HepG2 (cell line): Measurements from ENCODE around the gene TTC39B. TPM values are rescaled to one million over a fixed set of nuclear protein-coding genes. Genes with fewer than 3 reads are reported as not detected.

Experiments used
- ATAC-seq: fragments of 200-7000 bp; cut with Tn5 transposase; 3 replicates; pipeline ENCODE4 v1.9.1; 2020; ENCODE audit warnings: mild to moderate bottlenecking, moderate library complexity
- BruUV-seq: library from RNA; stranded (reverse); fragments of 400-500 nt; replicated peaks from 2 replicates; lab custom pipeline; 2021; lab: Mats Ljungman, UMichigan
- CTCF ChIA-PET: fragments of 300-600 bp; formaldehyde crosslinking; extraction: SDS; loops from one replicate; lab custom pipeline; 2021; ENCODE audit warnings: low total read pairs, inconsistent platforms, low intra/inter-chr PET ratio; lab: Yijun Ruan, JAX
- POLR2A ChIA-PET: fragments of 350-600 bp; sonication (Branson Sonifier 250); formaldehyde crosslinking; loops from one replicate; lab custom pipeline; 2020; ENCODE audit warnings: antibody characterized with exemption, inconsistent platforms; lab: Yijun Ruan, JAX
- DNase-seq: peaks from one replicate; pipeline ENCODE4 v3.0.0-alpha.2; 2015; ENCODE audit warnings: low spot score
- FAIRE-seq: peaks from 3 replicates; lab custom pipeline; 2011; peaks lifted over from hg19 to GRCh38; lab: Jason Lieb, UNC
- H2AFZ ChIP-seq: one replicate; pipeline ENCODE4 v1.6.1; 2011; ENCODE audit warnings: low read length, inconsistent platforms
- H3K27ac ChIP-seq: fragments of 300-600 bp; 3 replicates; pipeline ENCODE4 v1.8.0; 2011; ENCODE audit warnings: mixed run types, mild to moderate bottlenecking, mixed read lengths, low read length, inconsistent platforms; ENCODE audit not compliant: insufficient read depth; ENCODE audit errors: extremely low read length
- H3K27me3 ChIP-seq, 2 experiments: fragments of 200-600 bp in 1 of 2; 2 replicates in 1 of 2; 3 replicates in 1 of 2; pipeline versions ENCODE4 v1.6.0 to v1.8.0; 2011; ENCODE audit warnings: low read length in 2 of 2, mild to moderate bottlenecking in 2 of 2, moderate library complexity in 2 of 2, inconsistent platforms in 1 of 2; ENCODE audit not compliant: insufficient read depth in 2 of 2, control insufficient read depth in 1 of 2
- H3K36me3 ChIP-seq, 2 experiments: fragments of 200-600 bp in 1 of 2; replicated peaks in 1 of 2; 2 replicates in 1 of 2; 3 replicates in 1 of 2; pipeline versions ENCODE4 v1.5.1 to v1.8.0; 2011; ENCODE audit warnings: low read length in 2 of 2, inconsistent platforms in 1 of 2; ENCODE audit not compliant: insufficient read depth in 2 of 2, control insufficient read depth in 1 of 2
- H3K4me1 ChIP-seq: 2 replicates; pipeline ENCODE4 v1.5.1; 2012; ENCODE audit warnings: low read length, inconsistent platforms; ENCODE audit not compliant: insufficient read depth
- H3K4me2 ChIP-seq: 2 replicates; pipeline ENCODE4 v1.6.0; 2011; ENCODE audit warnings: low read depth, low read length, inconsistent platforms
- H3K4me3 ChIP-seq, 3 experiments: fragments of 200-600 bp in 1 of 3; sonication (generic), shearing (Covaris generic) in 1 of 3; replicated peaks in 1 of 3; 2 replicates each; pipeline ENCODE4 v1.5.1; 2011 to 2016; ENCODE audit warnings: low read length in 3 of 3, inconsistent platforms in 2 of 3, low read depth in 2 of 3, mild to moderate bottlenecking in 2 of 3, control low read depth in 1 of 3, mixed read lengths in 1 of 3; ENCODE audit not compliant: insufficient read depth in 1 of 3
- H3K79me2 ChIP-seq: one replicate; pipeline ENCODE4 v1.6.1; 2011; ENCODE audit warnings: low read length, inconsistent platforms; ENCODE audit not compliant: insufficient read depth
- H3K9ac ChIP-seq: 2 replicates; pipeline ENCODE4 v1.6.0; 2011; ENCODE audit warnings: mild to moderate bottlenecking, low read depth, low read length, inconsistent platforms; ENCODE audit not compliant: insufficient read depth
- H3K9me3 ChIP-seq: 2 replicates; pipeline ENCODE4 v1.5.1; 2012; ENCODE audit warnings: mild to moderate bottlenecking, low read length
- H4K20me1 ChIP-seq: 2 replicates; pipeline ENCODE4 v1.6.0; 2011; ENCODE audit warnings: inconsistent platforms, mild to moderate bottlenecking, low read length, moderate library complexity; ENCODE audit not compliant: insufficient read depth
- ELF3 ChIP-seq: IDR thresholded peaks from 2 replicates; pipeline ENCODE4 v1.6.1; 2016; ENCODE audit warnings: missing genetic modification reagents, missing compliant biosample characterization
- ISL2 ChIP-seq: sonication (generic); formaldehyde crosslinking; IDR thresholded peaks from 2 replicates; pipeline ENCODE4 v1.5.0; 2020; ENCODE audit warnings: missing genetic modification reagents
- SOX13 ChIP-seq, 3 experiments: fragments of 450-650 bp in 1 of 3; sonication (generic) in 1 of 3; formaldehyde crosslinking in 1 of 3; IDR thresholded peaks in 2 of 3; conservative IDR thresholded peaks in 1 of 3; 2 replicates each; pipeline versions ENCODE4 v1.5.0 to v1.6.1; 2016 to 2020; ENCODE audit warnings: antibody characterized with exemption in 1 of 3, mild to moderate bottlenecking in 1 of 3, missing compliant biosample characterization in 1 of 3, missing genetic modification reagents in 1 of 3, moderate library complexity in 1 of 3
- TARDBP ChIP-seq: sonication (generic); formaldehyde crosslinking; IDR thresholded peaks from 2 replicates; pipeline ENCODE4 v1.8.0; 2022; ENCODE audit warnings: mild to moderate bottlenecking, missing genetic modification reagents
- TBX2 ChIP-seq: sonication (generic); formaldehyde crosslinking; IDR thresholded peaks from 2 replicates; pipeline ENCODE4 v1.5.0; 2020; ENCODE audit warnings: missing genetic modification reagents, mild to moderate bottlenecking, borderline replicate concordance
- ZNF10 ChIP-seq: sonication (generic); formaldehyde crosslinking; IDR thresholded peaks from 2 replicates; pipeline ENCODE4 v1.4.0; 2020; ENCODE audit warnings: mild to moderate bottlenecking, low read depth, missing genetic modification reagents, borderline replicate concordance
- ZNF24 ChIP-seq: fragments of 450-650 bp; IDR thresholded peaks from 2 replicates; pipeline ENCODE4 v1.6.1; 2017; ENCODE audit warnings: antibody characterized with exemption, mild to moderate bottlenecking
- ZNF562 ChIP-seq: sonication (generic); formaldehyde crosslinking; IDR thresholded peaks from 2 replicates; pipeline ENCODE4 v1.8.0; 2022; ENCODE audit warnings: missing genetic modification reagents, borderline replicate concordance
- ZNF7 ChIP-seq: IDR thresholded peaks from 2 replicates; pipeline ENCODE4 v1.6.1; 2016; ENCODE audit warnings: missing biosample characterization, missing genetic modification reagents
- ZNF790 ChIP-seq: sonication (generic); formaldehyde crosslinking; IDR thresholded peaks from 2 replicates; pipeline ENCODE4 v1.8.0; 2022; ENCODE audit warnings: missing genetic modification reagents, mild to moderate bottlenecking, borderline replicate concordance
- WGBS: methylation state at CpG from one replicate; pipeline ENCODE4 v1.1.6; 2017; ENCODE audit warnings: low lambda C conversion rate; 5-methylcytosine and 5-hydroxymethylcytosine counted together
- in situ Hi-C: cut with HindIII; loops from 2 replicates; pipeline ENCODE4 v1.10.0; 2017; ENCODE audit warnings: low pct_unique_long_range_greater_than_20kb; ENCODE audit not compliant: extremely low pct_ligation_motif_present
- intact Hi-C: fragments of 100-400 bp; cut with micrococcal nuclease; formaldehyde crosslinking; loops from one replicate; pipeline ENCODE4 v1.10.0; 2022; ENCODE audit not compliant: unreplicated experiment
- polyA plus RNA-seq, 8 experiments: library from polyadenylated mRNA; depleted of rRNA in 3 of 8; stranded (reverse) in 7 of 8; unstranded in 1 of 8; fragments of >200 nt; fragmentation: Illumina TruSeq in 4 of 8; extraction: Trizol in 4 of 8; gene quantifications; 2 replicates each; pipeline versions ENCODE4 v1.2.1 to v1.2.3, GENCODE V29; 2011 to 2016; ENCODE audit warnings: low read depth in 4 of 8, missing spikeins in 1 of 8, mixed read lengths in 1 of 8; ENCODE audit not compliant: insufficient read depth in 1 of 8
- total RNA-seq, 5 experiments: library from RNA; depleted of rRNA; stranded (reverse); fragments of >200 nt; fragmentation: Illumina TruSeq; extraction: Trizol; gene quantifications; 2 replicates each; pipeline ENCODE4 v1.2.3, GENCODE V29; 2016; ENCODE audit warnings: low read depth in 1 of 5
- TF ChIP-seq, protein P1 (sequence below): sonication (generic); formaldehyde crosslinking; IDR thresholded peaks from 2 replicates; pipeline ENCODE4 v1.4.0; 2020; ENCODE audit warnings: missing genetic modification reagents

The TTC39B gene
- total and polyA plus RNA-seq, 2 of the 13 experiments (the other 11 are each of a cell fraction or from before 2014, with no cell fraction given): 14.3 to 19.4 TPM

DNA sequence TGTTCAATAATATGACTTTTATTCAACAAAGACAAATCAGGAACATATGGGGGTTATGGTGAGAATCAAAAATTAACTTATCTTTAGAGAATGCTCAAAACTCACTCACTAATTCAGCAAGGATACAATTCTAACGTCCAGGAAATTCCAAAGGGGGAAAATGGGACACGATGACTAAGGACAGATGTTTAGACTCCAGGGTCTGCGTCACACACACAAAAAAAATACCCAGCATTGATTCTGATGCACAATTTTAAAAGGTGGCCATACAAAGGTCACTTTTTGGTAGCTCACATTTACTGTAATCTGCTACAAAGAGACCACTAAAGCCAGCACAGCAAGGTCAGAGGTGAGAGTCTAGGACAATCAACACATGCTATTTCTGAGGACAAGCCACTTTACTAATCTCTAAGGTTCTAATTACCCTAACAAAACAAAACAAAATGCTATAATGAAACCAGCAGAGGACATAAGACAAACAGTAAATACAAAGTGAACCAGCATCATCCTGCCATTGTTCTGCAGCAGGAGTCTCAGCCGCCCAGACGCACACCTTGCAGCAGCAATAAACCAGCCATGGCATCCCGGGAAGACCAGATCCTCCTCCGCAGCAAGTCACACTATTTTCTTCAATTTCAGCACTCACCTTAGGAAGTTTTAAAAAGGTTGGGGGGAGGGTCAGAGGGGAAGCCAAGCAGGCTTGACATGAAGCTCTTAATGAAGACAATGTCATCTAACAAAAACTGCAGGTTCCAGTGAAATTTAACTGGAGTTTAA, 57.8 kb downstream of the TTC39B start:
- no TSS peak for BruUV-seq
- POLR2A ChIA-PET: no interaction called here
- 76% methylated on average over 7 of the region's 7 CpGs for WGBS

DNA sequence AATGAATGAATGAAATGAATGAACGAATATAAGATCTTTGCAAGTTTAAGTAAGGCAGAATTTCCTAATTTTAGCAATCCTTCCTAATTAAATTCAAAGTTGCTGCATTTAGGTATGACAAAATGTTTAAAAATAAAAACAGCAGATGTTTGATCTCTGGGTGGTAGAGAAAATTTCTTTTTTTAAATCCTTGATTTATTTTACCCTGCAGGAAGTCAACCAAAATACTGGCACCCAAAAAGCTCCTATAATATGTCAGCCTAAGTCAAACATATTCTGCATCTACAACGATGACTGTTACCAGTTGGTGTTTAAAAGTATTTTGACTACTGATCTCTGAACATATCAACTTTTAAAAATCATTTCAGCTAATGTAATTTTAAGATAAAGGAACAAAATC, 58.4 kb downstream of the TTC39B start:
- intact Hi-C loops: no loop called here
- no peak for FAIRE-seq
- CTCF ChIA-PET: no interaction called here

More for the DNA sequence above, 57.8 kb downstream of the TTC39B start:
- Histone ChIP-seq H3K27ac (no peak overlapping the region), H3K9ac (no peak overlapping the region), H3K36me3 (no peaks in the 10 kb centered on the region; a peak in 1 of 5 replicates), H4K20me1 (no peaks in the 10 kb centered on the region), H3K27me3 (no peaks in the 10 kb centered on the region), H3K79me2 (peaks cover 6% of the 10 kb centered on the region), H3K4me2 (peak overlapping the region; percentile 4; the same call in 1 of the 2 replicates), H2AFZ (no peak overlapping the region), H3K4me1 (peaks cover 40% of the 10 kb centered on the region), H3K4me3 (no peak overlapping the region), H3K9me3 (no peaks in the 10 kb centered on the region)
- intact Hi-C loops: no loop called here
- DNase-seq (no peak), ATAC-seq (no peak), FAIRE-seq (no peak)
- CTCF ChIA-PET: no interaction called here
- TF ChIP-seq ZNF24 (no peak), SOX13 (IDR thresholded peaks at IDR 0.05) (no peak), SOX13 (CRISPR knock-in tag; conservative IDR thresholded peaks at IDR 0.05 in 1 of 2, IDR thresholded peaks at IDR 0.05 in 1 of 2) (0 out of 4 replicates have a peak, but pooled peaks of 1 of the 2 experiments have one; percentile 17)
- in situ Hi-C loops: no loop called here

More for the DNA sequence above, 58.4 kb downstream of the TTC39B start:
- Histone ChIP-seq H3K79me2 (peaks cover 6% of the 10 kb centered on the region), H3K4me1 (peaks cover 34% of the 10 kb centered on the region), H3K4me3 (no peak overlapping the region), H3K36me3 (no peaks in the 10 kb centered on the region; a peak in 1 of 5 replicates), H3K9ac (no peak overlapping the region), H3K4me2 (no peak overlapping the region), H3K9me3 (no peaks in the 10 kb centered on the region), H2AFZ (no peak overlapping the region), H3K27me3 (no peaks in the 10 kb centered on the region), H3K27ac (no peak overlapping the region), H4K20me1 (no peaks in the 10 kb centered on the region)
- POLR2A ChIA-PET: no interaction called here
- 92% methylated on average over 2 of the region's 2 CpGs for WGBS
- in situ Hi-C loops: no loop called here
- ATAC-seq (no peak), DNase-seq (no peak)
- no TSS peak for BruUV-seq
- TF ChIP-seq TBX2: no peak
- TF ChIP-seq ZNF7 (CRISPR knock-in tag): no peak
- TF ChIP-seq, protein P1, sequence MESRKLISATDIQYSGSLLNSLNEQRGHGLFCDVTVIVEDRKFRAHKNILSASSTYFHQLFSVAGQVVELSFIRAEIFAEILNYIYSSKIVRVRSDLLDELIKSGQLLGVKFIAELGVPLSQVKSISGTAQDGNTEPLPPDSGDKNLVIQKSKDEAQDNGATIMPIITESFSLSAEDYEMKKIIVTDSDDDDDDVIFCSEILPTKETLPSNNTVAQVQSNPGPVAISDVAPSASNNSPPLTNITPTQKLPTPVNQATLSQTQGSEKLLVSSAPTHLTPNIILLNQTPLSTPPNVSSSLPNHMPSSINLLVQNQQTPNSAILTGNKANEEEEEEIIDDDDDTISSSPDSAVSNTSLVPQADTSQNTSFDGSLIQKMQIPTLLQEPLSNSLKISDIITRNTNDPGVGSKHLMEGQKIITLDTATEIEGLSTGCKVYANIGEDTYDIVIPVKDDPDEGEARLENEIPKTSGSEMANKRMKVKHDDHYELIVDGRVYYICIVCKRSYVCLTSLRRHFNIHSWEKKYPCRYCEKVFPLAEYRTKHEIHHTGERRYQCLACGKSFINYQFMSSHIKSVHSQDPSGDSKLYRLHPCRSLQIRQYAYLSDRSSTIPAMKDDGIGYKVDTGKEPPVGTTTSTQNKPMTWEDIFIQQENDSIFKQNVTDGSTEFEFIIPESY (CRISPR knock-in tag): no peak
- TF ChIP-seq ELF3 (CRISPR knock-in tag): no peak
- no peak for TF ChIP-seq ZNF10 (CRISPR knock-in tag)
- no peak for TF ChIP-seq ISL2 (CRISPR knock-in tag)
- TF ChIP-seq TARDBP (CRISPR knock-in tag): no peak
- TF ChIP-seq ZNF790: no peak
- no peak for TF ChIP-seq ZNF562
